ENCODE results near the gene ENO4. TPM values are rescaled to one million over a fixed set of nuclear protein-coding genes. Genes with fewer than 3 reads are reported as not detected.

Gene ENO4
- polyA plus RNA-seq, 2 donors, result 0.04 to 0.07 TPM

DNA sequence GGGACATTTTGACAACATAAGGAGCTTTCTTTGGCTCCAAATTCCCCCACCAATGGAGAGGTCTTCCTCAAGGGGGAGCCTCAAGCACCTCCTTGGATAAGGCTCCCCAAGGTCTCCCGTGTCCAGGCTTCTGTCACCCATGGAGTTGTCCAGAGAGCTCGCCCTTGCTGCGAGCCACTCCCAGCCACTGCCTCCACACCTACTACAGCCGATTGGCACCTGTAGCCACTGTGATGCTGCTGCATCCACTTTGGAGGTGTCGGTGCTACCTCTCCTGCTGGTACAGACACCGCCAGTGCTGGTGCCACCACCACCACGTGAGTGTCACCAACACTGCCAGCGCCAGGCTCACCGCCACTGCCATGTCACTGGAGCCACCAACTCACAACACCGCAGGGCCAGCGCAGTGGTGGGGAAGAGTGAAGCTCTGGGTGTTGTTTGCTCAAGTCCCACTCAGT, 22.1 kb upstream of the ENO4 start:
- Histone ChIP-seq H3K9me3 (ENCODE audit: control insufficient read depth in 2 of 2, insufficient read depth in 1 of 2, low read depth in 1 of 2, low read length in 1 of 2) (no peaks in the 10 kb centered on the region), H3K4me1 (ENCODE audit: control insufficient read depth in 2 of 2, insufficient read depth in 2 of 2, low read length in 1 of 2) (no peaks in the 10 kb centered on the region), H3K36me3 (ENCODE audit: control insufficient read depth in 2 of 2, insufficient read depth in 2 of 2, low read length in 1 of 2) (no peaks in the 10 kb centered on the region), H3K27me3 (ENCODE audit: control insufficient read depth in 1 of 2, insufficient read depth in 2 of 2, low read length in 2 of 2) (no peaks in the 10 kb centered on the region), H3K4me3 (ENCODE audit: low read depth in 1 of 2, low read length in 2 of 2) (no peak overlapping the region), H3K27ac (ENCODE audit: low read depth in 2 of 2, low read length in 1 of 2) (no peak overlapping the region)
- 87 to 89% methylated on average over 11 of the region's 11 CpGs for WGBS, 2 donors

- Histone ChIP-seq H3K4me1 (ENCODE audit: control insufficient read depth in 2 of 2, insufficient read depth in 2 of 2, low read length in 1 of 2) (no peaks in the 10 kb centered on the region), H3K9me3 (ENCODE audit: control insufficient read depth in 2 of 2, insufficient read depth in 1 of 2, low read depth in 1 of 2, low read length in 1 of 2) (no peaks in the 10 kb centered on the region), H3K27me3 (ENCODE audit: control insufficient read depth in 1 of 2, insufficient read depth in 2 of 2, low read length in 2 of 2) (no peaks in the 10 kb centered on the region), H3K27ac (ENCODE audit: low read depth in 2 of 2, low read length in 1 of 2) (no peak overlapping the region), H3K4me3 (ENCODE audit: low read depth in 1 of 2, low read length in 2 of 2) (no peak overlapping the region), H3K36me3 (ENCODE audit: control insufficient read depth in 2 of 2, insufficient read depth in 2 of 2, low read length in 1 of 2) (peaks cover 0 to 2% of the 10 kb centered on the region in 2 donors)
- WGBS, 2 donors, result 75% methylated on average over 2 of the region's 2 CpGs
Measured at GRCh38 chr10:116828116-116828515, 21.2 kb upstream of the ENO4 start.

GRCh38 chr10:116829711-116830110, 19.6 kb upstream of the ENO4 start:
- no peaks in the 10 kb centered on the region for H3K9me3 ChIP-seq (ENCODE audit: control insufficient read depth in 2 of 2, insufficient read depth in 1 of 2, low read depth in 1 of 2, low read length in 1 of 2)
- peaks cover 0 to 2% of the 10 kb centered on the region in 2 donors for H3K36me3 ChIP-seq (ENCODE audit: control insufficient read depth in 2 of 2, insufficient read depth in 2 of 2, low read length in 1 of 2)
- no peak overlapping the region for H3K27ac ChIP-seq (ENCODE audit: low read depth in 2 of 2, low read length in 1 of 2)
- no peaks in the 10 kb centered on the region for H3K4me1 ChIP-seq (ENCODE audit: control insufficient read depth in 2 of 2, insufficient read depth in 2 of 2, low read length in 1 of 2)
- H3K4me3 ChIP-seq (ENCODE audit: low read depth in 1 of 2, low read length in 2 of 2), result no peak overlapping the region
- WGBS, 2 donors, result 89 to 90% methylated on average over 9 of the region's 9 CpGs
- H3K27me3 ChIP-seq (ENCODE audit: control insufficient read depth in 1 of 2, insufficient read depth in 2 of 2, low read length in 2 of 2), result no peaks in the 10 kb centered on the region

DNA sequence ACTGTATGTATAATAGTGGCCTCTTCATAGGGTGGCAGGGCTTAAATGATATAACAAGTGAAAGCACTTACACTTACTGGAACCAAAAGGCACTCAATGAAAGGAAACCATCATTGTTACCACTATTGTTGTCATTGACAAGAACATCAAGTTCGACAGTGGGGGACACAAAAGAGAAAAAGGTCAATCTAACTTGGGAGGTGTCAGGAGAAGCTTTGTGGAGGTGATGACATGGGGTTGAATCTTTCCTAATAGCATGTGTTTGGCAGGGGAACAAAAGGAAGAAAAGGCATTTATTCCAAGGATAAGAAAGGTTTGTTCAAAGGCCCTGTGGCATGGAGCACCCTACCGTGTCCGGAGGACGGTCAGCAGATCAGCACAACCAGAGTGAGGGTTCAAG, 18.2 kb upstream of the ENO4 start:
- 94 to 97% methylated on average over 4 of the region's 4 CpGs for WGBS, 2 donors
- Histone ChIP-seq H3K4me3 (ENCODE audit: low read depth in 1 of 2, low read length in 2 of 2) (no peak overlapping the region), H3K27ac (ENCODE audit: low read depth in 2 of 2, low read length in 1 of 2) (no peak overlapping the region)

DNA sequence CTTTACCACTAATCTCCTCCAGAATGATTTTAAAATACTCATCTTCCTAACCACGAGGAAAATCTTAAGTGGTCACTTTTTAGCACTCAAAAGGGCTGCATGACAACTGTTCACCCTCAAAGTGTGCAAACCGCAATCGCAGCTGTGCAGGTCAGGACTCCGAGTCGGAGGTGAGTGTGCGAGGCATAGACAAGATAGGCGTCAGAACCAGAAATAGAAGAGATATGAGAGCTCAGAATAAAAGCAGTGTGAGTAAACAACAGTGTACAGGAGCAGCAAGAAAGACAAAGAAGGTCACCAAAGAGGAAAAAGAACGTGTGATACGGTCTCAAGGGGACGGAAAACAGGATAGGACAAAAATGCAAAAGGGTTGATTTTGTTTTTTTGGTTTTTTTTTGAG, 17.5 kb upstream of the ENO4 start:
- H3K27me3 ChIP-seq (ENCODE audit: control insufficient read depth in 1 of 2, insufficient read depth in 2 of 2, low read length in 2 of 2), result no peaks in the 10 kb centered on the region
- H3K4me3 ChIP-seq (ENCODE audit: low read depth in 1 of 2, low read length in 2 of 2), result no peak overlapping the region
- no peak overlapping the region for H3K27ac ChIP-seq (ENCODE audit: low read depth in 2 of 2, low read length in 1 of 2)
- H3K9me3 ChIP-seq (ENCODE audit: control insufficient read depth in 2 of 2, insufficient read depth in 1 of 2, low read depth in 1 of 2, low read length in 1 of 2), result no peaks in the 10 kb centered on the region
- 80 to 89% methylated on average over 10 of the region's 10 CpGs for WGBS, 2 donors
- H3K4me1 ChIP-seq (ENCODE audit: control insufficient read depth in 2 of 2, insufficient read depth in 2 of 2, low read length in 1 of 2), result peaks cover 0 to 2% of the 10 kb centered on the region in 2 donors
- peaks cover 0 to 2% of the 10 kb centered on the region in 2 donors for H3K36me3 ChIP-seq (ENCODE audit: control insufficient read depth in 2 of 2, insufficient read depth in 2 of 2, low read length in 1 of 2)

More for the DNA sequence above, 18.2 kb upstream of the ENO4 start:
- peaks cover 0 to 2% of the 10 kb centered on the region in 2 donors for H3K36me3 ChIP-seq (ENCODE audit: control insufficient read depth in 2 of 2, insufficient read depth in 2 of 2, low read length in 1 of 2)
- H3K4me1 ChIP-seq (ENCODE audit: control insufficient read depth in 2 of 2, insufficient read depth in 2 of 2, low read length in 1 of 2), result peaks cover 0 to 1% of the 10 kb centered on the region in 2 donors
- H3K27me3 ChIP-seq (ENCODE audit: control insufficient read depth in 1 of 2, insufficient read depth in 2 of 2, low read length in 2 of 2), result no peaks in the 10 kb centered on the region
- no peaks in the 10 kb centered on the region for H3K9me3 ChIP-seq (ENCODE audit: control insufficient read depth in 2 of 2, insufficient read depth in 1 of 2, low read depth in 1 of 2, low read length in 1 of 2)

GRCh38 chr10:116833986-116834985, 15.0 kb upstream of the ENO4 start:
- H3K9me3 ChIP-seq (ENCODE audit: control insufficient read depth in 2 of 2, insufficient read depth in 1 of 2, low read depth in 1 of 2, low read length in 1 of 2), result no peaks in the 10 kb centered on the region
- H3K4me1 ChIP-seq (ENCODE audit: control insufficient read depth in 2 of 2, insufficient read depth in 2 of 2, low read length in 1 of 2), result peaks cover 0 to 2% of the 10 kb centered on the region in 2 donors
- H3K36me3 ChIP-seq (ENCODE audit: control insufficient read depth in 2 of 2, insufficient read depth in 2 of 2, low read length in 1 of 2), result peaks cover 0 to 2% of the 10 kb centered on the region in 2 donors
- H3K27ac ChIP-seq (ENCODE audit: low read depth in 2 of 2, low read length in 1 of 2), result no peak overlapping the region
- H3K27me3 ChIP-seq (ENCODE audit: control insufficient read depth in 1 of 2, insufficient read depth in 2 of 2, low read length in 2 of 2), result no peaks in the 10 kb centered on the region
- 80 to 81% methylated on average over 17 of the region's 17 CpGs for WGBS, 2 donors
- no peak overlapping the region for H3K4me3 ChIP-seq (ENCODE audit: low read depth in 1 of 2, low read length in 2 of 2)

- WGBS, 2 donors, result 79 to 83% methylated on average over 7 of the region's 7 CpGs
- Histone ChIP-seq H3K9me3 (ENCODE audit: control insufficient read depth in 2 of 2, insufficient read depth in 1 of 2, low read depth in 1 of 2, low read length in 1 of 2) (no peaks in the 10 kb centered on the region), H3K27ac (ENCODE audit: low read depth in 2 of 2, low read length in 1 of 2) (no peak overlapping the region), H3K4me1 (ENCODE audit: control insufficient read depth in 2 of 2, insufficient read depth in 2 of 2, low read length in 1 of 2) (peaks cover 0 to 2% of the 10 kb centered on the region in 2 donors), H3K36me3 (ENCODE audit: control insufficient read depth in 2 of 2, insufficient read depth in 2 of 2, low read length in 1 of 2) (peaks cover 0 to 2% of the 10 kb centered on the region in 2 donors), H3K27me3 (ENCODE audit: control insufficient read depth in 1 of 2, insufficient read depth in 2 of 2, low read length in 2 of 2) (no peaks in the 10 kb centered on the region), H3K4me3 (ENCODE audit: low read depth in 1 of 2, low read length in 2 of 2) (no peak overlapping the region)
Measured at GRCh38 chr10:116835658-116836057, 13.6 kb upstream of the ENO4 start.

DNA sequence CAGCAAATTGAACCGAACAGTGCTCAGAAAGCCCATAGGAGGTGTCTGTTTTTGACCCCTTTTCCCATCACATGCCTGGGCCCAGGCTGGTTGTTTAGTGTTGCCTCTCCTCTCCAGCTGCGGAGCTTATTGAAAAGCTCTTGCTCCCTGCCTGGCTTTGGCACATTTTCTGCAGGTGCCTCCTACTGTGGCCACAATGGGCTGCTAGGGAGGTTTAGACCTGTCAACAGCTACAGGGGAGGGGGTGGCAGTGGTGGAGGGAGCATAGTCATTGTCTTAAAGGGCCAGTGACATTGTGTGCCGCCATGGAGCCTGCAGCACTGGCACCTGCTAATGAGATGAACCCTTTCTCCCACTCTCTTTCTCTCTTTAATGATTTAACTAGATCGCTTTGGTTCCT, 13.2 kb upstream of the ENO4 start:
- Histone ChIP-seq H3K36me3 (ENCODE audit: control insufficient read depth in 2 of 2, insufficient read depth in 2 of 2, low read length in 1 of 2) (peaks cover 0 to 2% of the 10 kb centered on the region in 2 donors), H3K27me3 (ENCODE audit: control insufficient read depth in 1 of 2, insufficient read depth in 2 of 2, low read length in 2 of 2) (no peaks in the 10 kb centered on the region), H3K9me3 (ENCODE audit: control insufficient read depth in 2 of 2, insufficient read depth in 1 of 2, low read depth in 1 of 2, low read length in 1 of 2) (no peaks in the 10 kb centered on the region), H3K4me3 (ENCODE audit: low read depth in 1 of 2, low read length in 2 of 2) (no peak overlapping the region), H3K4me1 (ENCODE audit: control insufficient read depth in 2 of 2, insufficient read depth in 2 of 2, low read length in 1 of 2) (peaks cover 0 to 2% of the 10 kb centered on the region in 2 donors), H3K27ac (ENCODE audit: low read depth in 2 of 2, low read length in 1 of 2) (no peak overlapping the region)
- 72 to 74% methylated on average over 4 of the region's 4 CpGs for WGBS, 2 donors

- 80 to 84% methylated on average over 8 of the region's 8 CpGs for WGBS, 2 donors
- no peak overlapping the region for H3K4me3 ChIP-seq (ENCODE audit: low read depth in 1 of 2, low read length in 2 of 2)
- H3K27me3 ChIP-seq (ENCODE audit: control insufficient read depth in 1 of 2, insufficient read depth in 2 of 2, low read length in 2 of 2), result no peaks in the 10 kb centered on the region
- H3K27ac ChIP-seq (ENCODE audit: low read depth in 2 of 2, low read length in 1 of 2), result no peak overlapping the region
- H3K4me1 ChIP-seq (ENCODE audit: control insufficient read depth in 2 of 2, insufficient read depth in 2 of 2, low read length in 1 of 2), result peaks cover 0 to 2% of the 10 kb centered on the region in 2 donors
- peaks cover 0 to 2% of the 10 kb centered on the region in 2 donors for H3K36me3 ChIP-seq (ENCODE audit: control insufficient read depth in 2 of 2, insufficient read depth in 2 of 2, low read length in 1 of 2)
- no peaks in the 10 kb centered on the region for H3K9me3 ChIP-seq (ENCODE audit: control insufficient read depth in 2 of 2, insufficient read depth in 1 of 2, low read depth in 1 of 2, low read length in 1 of 2)
Measured at GRCh38 chr10:116836902-116837523, 12.3 kb upstream of the ENO4 start.

All from esophagus (tissue), 2 donors.